RWPE1 (cell line): ENCODE measurements around the gene DMAC2L.

Experiments used
- CTCF ChIA-PET: fragments of 350-600 bp; sonication (Branson Sonifier 250); formaldehyde crosslinking; extraction: SDS; loops from one replicate; lab custom pipeline; 2021; lab: Yijun Ruan, JAX
- POLR2A ChIA-PET: fragments of 400-600 bp; formaldehyde crosslinking; extraction: SDS; loops from one replicate; lab custom pipeline; 2020; ENCODE audit warnings: antibody characterized with exemption; ENCODE audit not compliant: low non-redundant PET; lab: Yijun Ruan, JAX
- DNase-seq: peaks from one replicate; pipeline ENCODE4 v3.0.0; 2012; ENCODE audit warnings: low spot score
- H3K27ac ChIP-seq: fragments of 450-650 bp; 2 replicates; pipeline ENCODE4 v1.5.1; 2017
- TF ChIP-seq, protein P1 (sequence below): fragments of 450-650 bp; conservative IDR thresholded peaks from 2 replicates; pipeline ENCODE4 v1.5.1; 2017; ENCODE audit warnings: low read depth, mild to moderate bottlenecking

DMAC2L gene

DNA sequence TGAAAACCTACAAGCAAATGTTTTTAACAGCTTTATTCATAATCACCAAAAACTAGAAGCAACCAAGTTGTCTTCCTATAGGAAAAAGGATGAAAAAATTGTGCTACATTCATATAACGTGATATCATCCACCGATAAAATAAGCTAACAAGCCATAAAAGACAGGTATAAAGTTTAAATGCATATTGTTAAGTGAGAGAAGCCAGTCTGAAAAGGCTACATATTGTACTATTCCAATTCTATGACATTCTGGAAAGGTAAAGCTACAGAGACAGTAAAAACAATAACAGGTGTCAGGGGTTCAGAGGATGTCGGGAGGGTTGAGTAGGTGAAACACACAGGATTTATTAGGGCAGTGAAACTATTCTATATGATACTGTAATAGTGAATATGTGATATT, 61.8 kb downstream of the DMAC2L start:
- TF ChIP-seq, protein P1, sequence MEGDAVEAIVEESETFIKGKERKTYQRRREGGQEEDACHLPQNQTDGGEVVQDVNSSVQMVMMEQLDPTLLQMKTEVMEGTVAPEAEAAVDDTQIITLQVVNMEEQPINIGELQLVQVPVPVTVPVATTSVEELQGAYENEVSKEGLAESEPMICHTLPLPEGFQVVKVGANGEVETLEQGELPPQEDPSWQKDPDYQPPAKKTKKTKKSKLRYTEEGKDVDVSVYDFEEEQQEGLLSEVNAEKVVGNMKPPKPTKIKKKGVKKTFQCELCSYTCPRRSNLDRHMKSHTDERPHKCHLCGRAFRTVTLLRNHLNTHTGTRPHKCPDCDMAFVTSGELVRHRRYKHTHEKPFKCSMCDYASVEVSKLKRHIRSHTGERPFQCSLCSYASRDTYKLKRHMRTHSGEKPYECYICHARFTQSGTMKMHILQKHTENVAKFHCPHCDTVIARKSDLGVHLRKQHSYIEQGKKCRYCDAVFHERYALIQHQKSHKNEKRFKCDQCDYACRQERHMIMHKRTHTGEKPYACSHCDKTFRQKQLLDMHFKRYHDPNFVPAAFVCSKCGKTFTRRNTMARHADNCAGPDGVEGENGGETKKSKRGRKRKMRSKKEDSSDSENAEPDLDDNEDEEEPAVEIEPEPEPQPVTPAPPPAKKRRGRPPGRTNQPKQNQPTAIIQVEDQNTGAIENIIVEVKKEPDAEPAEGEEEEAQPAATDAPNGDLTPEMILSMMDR, result no peak
- POLR2A ChIA-PET, result no interaction called here
- CTCF ChIA-PET, result interaction anchor here (0.6 kb wide), 2 partner anchors 132 to 508 kb away, joined by 4 read pairs; no protein-coding TSS in a partner anchor
- no peak overlapping the region for H3K27ac ChIP-seq
- no peak for DNase-seq

DNA sequence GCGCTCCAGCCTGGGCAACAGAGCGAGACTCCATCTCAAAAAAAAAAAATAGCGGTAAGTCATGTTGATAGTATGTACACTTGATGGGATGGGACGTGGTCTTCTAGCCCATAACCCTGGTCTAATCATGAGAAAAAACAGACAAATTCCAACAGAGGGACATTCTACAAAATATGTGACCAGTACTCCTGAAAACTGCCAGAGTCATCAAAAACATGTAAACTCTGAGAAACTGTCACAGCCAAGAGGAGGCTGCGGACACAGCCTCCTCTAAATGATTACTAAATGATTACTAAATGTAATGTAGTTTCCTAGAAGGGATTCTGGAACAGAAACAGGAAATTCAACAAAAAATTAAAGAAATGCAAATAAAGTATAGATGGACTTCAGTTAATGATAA, 63.6 kb downstream of the DMAC2L start:
- no peak for DNase-seq
- TF ChIP-seq, protein P1, result no peak
- no peak overlapping the region for H3K27ac ChIP-seq
- ChIA-PET POLR2A (no interaction called here), CTCF (no interaction called here)
